DOHH2 (cell line): ENCODE data around the gene NSL1.

Source experiments
- H3F3A ChIP-seq: fragments of 200-600 bp; sonication (generic), shearing (Covaris generic); 2 replicates; pipeline ENCODE4 v1.6.0; 2016; ENCODE audit warnings: antibody characterized with exemption, mild to moderate bottlenecking; ENCODE audit not compliant: control insufficient read depth, insufficient read depth
- H3K27ac ChIP-seq: fragments of 200-600 bp; sonication (generic); 2 replicates; pipeline ENCODE4 v1.5.1; 2014; ENCODE audit warnings: low read depth, mild to moderate bottlenecking, low read length, moderate library complexity
- H3K27me3 ChIP-seq: fragments of 200-600 bp; sonication (generic); 2 replicates; pipeline ENCODE4 v1.6.1; 2014; ENCODE audit warnings: mild to moderate bottlenecking, low read length, mixed read lengths; ENCODE audit not compliant: control insufficient read depth
- H3K36me3 ChIP-seq: fragments of 200-600 bp; sonication (generic); 2 replicates; pipeline ENCODE4 v1.6.1; 2014; ENCODE audit warnings: mild to moderate bottlenecking, low read length, moderate library complexity, mixed read lengths; ENCODE audit not compliant: control insufficient read depth
- H3K4me1 ChIP-seq: fragments of 200-600 bp; sonication (generic); 2 replicates; pipeline ENCODE4 v1.6.1; 2014; ENCODE audit warnings: mild to moderate bottlenecking, low read length, mixed read lengths; ENCODE audit not compliant: control insufficient read depth
- H3K4me2 ChIP-seq: fragments of 200-600 bp; sonication (generic); 2 replicates; pipeline ENCODE4 v1.6.0; 2014; ENCODE audit warnings: mild to moderate bottlenecking, low read length, moderate library complexity
- H3K4me3 ChIP-seq: fragments of 200-600 bp; sonication (generic); 2 replicates; pipeline ENCODE4 v1.5.1; 2014; ENCODE audit warnings: mild to moderate bottlenecking, low read length, mixed read lengths
- H3K79me2 ChIP-seq: fragments of 200-600 bp; sonication (generic); 2 replicates; pipeline ENCODE4 v1.6.1; 2014; ENCODE audit warnings: mild to moderate bottlenecking, low read length, mixed read lengths; ENCODE audit not compliant: control insufficient read depth
- H3K9me2 ChIP-seq: fragments of 200-600 bp; sonication (generic); replicated peaks from 2 replicates; pipeline ENCODE4 v1.6.1; 2014; ENCODE audit warnings: mild to moderate bottlenecking, low read length, mixed read lengths; ENCODE audit not compliant: control insufficient read depth
- H3K9me3 ChIP-seq: fragments of 200-600 bp; sonication (generic); 2 replicates; pipeline ENCODE4 v1.6.1; 2014; ENCODE audit warnings: antibody characterized with exemption, low read length, mixed read lengths; ENCODE audit not compliant: control insufficient read depth, insufficient read depth
- H4K20me1 ChIP-seq: fragments of 200-600 bp; sonication (generic); 2 replicates; pipeline ENCODE4 v1.6.0; 2014; ENCODE audit warnings: low read depth, mild to moderate bottlenecking, antibody characterized with exemption, low read length, moderate library complexity; ENCODE audit not compliant: control insufficient read depth, insufficient read depth
- CTCF ChIP-seq: fragments of 200-600 bp; sonication (generic); IDR thresholded peaks from one replicate; pipeline ENCODE4 v1.5.1; 2014; ENCODE audit warnings: antibody characterized with exemption, mild to moderate bottlenecking, low read depth, low read length; ENCODE audit not compliant: poor library complexity, severe bottlenecking
- EZH2phosphoT487 ChIP-seq: fragments of 200-600 bp; sonication (generic); IDR thresholded peaks from 2 replicates; pipeline ENCODE4 v1.6.1; 2017; ENCODE audit warnings: borderline replicate concordance, mild to moderate bottlenecking, antibody characterized with exemption, low read length, moderate library complexity, mixed read lengths

The NSL1 gene

GRCh38 chr1:212699625-212700222 is 91.9 kb downstream of the NSL1 start, which contains the start of gene BATF3:
BATF3 (minus strand) TSS chr1:212699840; CDS start chr1:212699762, 78 bp downstream.
- Histone ChIP-seq H3K4me2 (peak within 1 kb of the TSS; percentile 75), H3K79me2 (no peaks in the 10 kb centered on the region), H3K36me3 (no peaks in the 10 kb centered on the region), H3K4me1 (peaks cover 36% of the 10 kb centered on the region), H3K9me3 (no peaks in the 10 kb centered on the region), H4K20me1 (no peaks in the 10 kb centered on the region), H3K27ac (no peak within 1 kb of the TSS), H3K27me3 (peaks cover 89% of the 10 kb centered on the region), H3F3A (peaks cover 10% of the 10 kb centered on the region; the same call in 1 of the 2 replicates), H3K4me3 (peak within 1 kb of the TSS; percentile 69), H3K9me2 (no peaks in the 10 kb centered on the region)
- no peak for TF ChIP-seq EZH2phosphoT487
- TF ChIP-seq CTCF, result no peak

DNA sequence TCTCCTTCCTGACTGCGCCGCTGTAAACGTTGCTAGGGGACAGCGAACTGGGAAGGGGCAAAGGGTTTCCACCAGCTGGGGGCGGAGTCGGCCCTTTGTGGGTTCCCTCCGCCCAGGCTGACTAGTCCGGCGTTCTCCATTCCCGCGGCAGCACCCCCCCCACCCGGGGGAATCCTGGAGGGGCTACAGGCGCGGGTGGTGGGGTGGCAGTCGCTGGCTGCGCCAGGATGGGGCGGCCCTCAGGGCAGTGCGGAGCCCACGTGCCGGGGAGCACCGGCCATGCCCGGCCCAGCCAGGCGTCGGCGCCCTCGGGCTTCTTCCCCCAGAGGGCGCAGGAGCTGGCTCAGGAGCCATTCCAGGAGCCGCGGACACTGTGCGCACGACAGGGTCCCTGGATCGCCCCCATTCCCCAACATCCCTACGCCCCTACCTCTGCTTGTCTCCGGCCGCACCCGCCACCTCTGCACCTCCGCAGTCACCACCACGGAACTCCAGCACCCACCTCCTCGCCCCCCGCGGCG is 92.4 kb downstream of the NSL1 start:
- H3K27ac ChIP-seq, result no peak overlapping the region
- peak overlapping the region; percentile 75 for H3K4me2 ChIP-seq
- peaks cover 90% of the 10 kb centered on the region for H3K27me3 ChIP-seq

GRCh38 chr1:212698467-212699103 is 93.0 kb downstream of the NSL1 start:
- H3K4me2 ChIP-seq, result peak overlapping the region; percentile 75
- no peaks in the 10 kb centered on the region for H4K20me1 ChIP-seq
- peaks cover 10% of the 10 kb centered on the region; the same call in 1 of the 2 replicates for H3F3A ChIP-seq
- TF ChIP-seq CTCF (no peak), EZH2phosphoT487 (no peak)
- no peaks in the 10 kb centered on the region for H3K9me3 ChIP-seq
- peak overlapping the region; percentile 69 for H3K4me3 ChIP-seq
- H3K4me1 ChIP-seq, result peaks cover 36% of the 10 kb centered on the region
- no peaks in the 10 kb centered on the region for H3K79me2 ChIP-seq
- H3K27me3 ChIP-seq, result peaks cover 89% of the 10 kb centered on the region
- H3K36me3 ChIP-seq, result no peaks in the 10 kb centered on the region
- H3K9me2 ChIP-seq, result no peaks in the 10 kb centered on the region
- no peak overlapping the region for H3K27ac ChIP-seq

More for the DNA sequence above, 92.4 kb downstream of the NSL1 start:
- peaks cover 36% of the 10 kb centered on the region for H3K4me1 ChIP-seq
- no peaks in the 10 kb centered on the region for H3K36me3 ChIP-seq
- no peaks in the 10 kb centered on the region for H3K79me2 ChIP-seq
- H3K9me2 ChIP-seq, result no peaks in the 10 kb centered on the region
- peak overlapping the region; percentile 69 for H3K4me3 ChIP-seq
- H3F3A ChIP-seq, result peaks cover 10% of the 10 kb centered on the region; the same call in 1 of the 2 replicates
- TF ChIP-seq CTCF (peak; percentile 62), EZH2phosphoT487 (peak; percentile 84; the same call in 1 of the 2 replicates)
- H3K9me3 ChIP-seq, result no peaks in the 10 kb centered on the region
- H4K20me1 ChIP-seq, result no peaks in the 10 kb centered on the region
